Measurements from ENCODE around the gene DCK. TPM values are rescaled to one million over a fixed set of nuclear protein-coding genes. Genes with fewer than 3 reads are reported as not detected.

DCK gene
- total RNA-seq = 15.4 and 19.5 TPM in 2 replicates

GRCh38 chr4:70993181-70994068 lies at the start of gene DCK:
Gene DCK (plus strand): TSS chr4:70993649. CDS start chr4:70993836, 187 bp downstream.

Other genes with a start within 250 kb of the DCK start
- gene GRSF1, start 153.8 kb upstream of the DCK start, total RNA-seq = 55.4 and 102 TPM in 2 replicates
- 12.6 and 20.4 TPM in 2 replicates for gene MOB1B, start 91.3 kb upstream of the DCK start, total RNA-seq

All from nasal cavity respiratory epithelium epithelial cell of viscerocranial mucosa (primary cell).